HG03280 (cell line): ENCODE measurements around the gene EGFR.
"Not testable (repeated sequence)": the region's sequence is repeated elsewhere in the genome, so short reads cannot be mapped to it uniquely, and the experiment has no call there.

ENCODE experiments used
- ATAC-seq: cut with Tn5 transposase; IDR thresholded peaks from one replicate; pipeline ENCODE4 v1.9.1; 2021; ENCODE audit warnings: mild to moderate bottlenecking, moderate library complexity; ENCODE audit not compliant: unreplicated experiment

Gene EGFR

DNA sequence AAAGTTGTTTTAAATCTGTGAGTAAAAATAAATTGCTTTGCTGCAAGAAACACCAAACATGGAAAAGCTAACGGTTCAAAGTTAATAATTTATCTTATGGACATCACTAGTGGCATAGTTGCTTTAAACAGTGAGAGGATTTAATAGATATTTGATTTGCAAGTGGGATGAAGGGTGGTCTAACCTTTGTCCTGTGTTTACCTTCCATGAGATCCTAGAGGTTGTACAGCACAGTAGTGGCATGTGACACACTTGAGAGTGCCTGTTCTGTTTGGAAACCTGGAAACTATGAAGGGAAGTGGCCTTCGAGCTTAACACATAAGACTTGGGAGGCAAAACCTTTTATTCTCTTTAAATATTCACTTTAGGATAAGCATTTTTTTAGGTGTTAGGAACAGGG lies 16.0 kb downstream of the EGFR start:
- ATAC-seq, result no peak

DNA sequence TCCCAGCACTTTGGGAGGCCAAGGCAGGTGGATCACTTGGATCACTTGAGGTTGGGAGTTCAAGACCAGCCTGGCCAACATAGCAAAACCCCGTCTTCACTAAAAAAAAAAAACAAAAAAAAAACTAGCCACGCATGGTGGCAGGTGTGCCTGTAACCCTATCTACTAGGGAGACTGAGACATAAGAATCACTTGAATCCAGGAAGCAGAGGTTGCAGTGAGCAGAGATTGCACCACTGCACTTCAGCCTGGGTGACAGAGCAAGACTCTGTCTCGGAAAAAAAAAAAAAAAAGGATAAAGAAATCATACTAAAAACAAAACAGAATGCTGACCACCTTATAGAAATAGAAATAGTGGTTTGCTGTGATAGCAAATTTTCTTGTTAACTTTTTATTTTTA lies 16.6 kb downstream of the EGFR start:
- ATAC-seq, result not testable (repeated sequence)

- no peak for ATAC-seq
Observed at GRCh38 chr7:55036950-55037736, 18.3 kb downstream of the EGFR start.

GRCh38 chr7:55043691-55044370 lies 25.0 kb downstream of the EGFR start:
- ATAC-seq, result no peak

DNA sequence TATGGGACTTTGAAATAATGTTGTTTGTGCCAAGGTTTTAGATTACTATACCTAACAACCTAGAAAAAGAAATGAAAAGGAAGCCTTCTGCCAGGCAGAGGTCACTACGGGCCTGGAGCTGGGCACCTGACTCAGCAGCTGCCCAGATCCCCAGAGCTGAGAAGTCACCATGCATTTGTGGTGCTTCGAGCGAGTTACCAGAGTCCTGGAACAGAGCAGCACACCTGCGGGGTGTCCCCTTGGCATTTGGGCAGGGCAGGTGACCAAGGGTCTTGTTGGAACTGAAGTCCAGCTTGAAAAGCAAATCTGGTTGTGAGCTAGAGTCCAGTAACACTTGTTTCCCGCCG lies 25.5 kb downstream of the EGFR start:
- no peak for ATAC-seq

GRCh38 chr7:55044791-55045190 lies 26.0 kb downstream of the EGFR start:
- no peak for ATAC-seq

DNA sequence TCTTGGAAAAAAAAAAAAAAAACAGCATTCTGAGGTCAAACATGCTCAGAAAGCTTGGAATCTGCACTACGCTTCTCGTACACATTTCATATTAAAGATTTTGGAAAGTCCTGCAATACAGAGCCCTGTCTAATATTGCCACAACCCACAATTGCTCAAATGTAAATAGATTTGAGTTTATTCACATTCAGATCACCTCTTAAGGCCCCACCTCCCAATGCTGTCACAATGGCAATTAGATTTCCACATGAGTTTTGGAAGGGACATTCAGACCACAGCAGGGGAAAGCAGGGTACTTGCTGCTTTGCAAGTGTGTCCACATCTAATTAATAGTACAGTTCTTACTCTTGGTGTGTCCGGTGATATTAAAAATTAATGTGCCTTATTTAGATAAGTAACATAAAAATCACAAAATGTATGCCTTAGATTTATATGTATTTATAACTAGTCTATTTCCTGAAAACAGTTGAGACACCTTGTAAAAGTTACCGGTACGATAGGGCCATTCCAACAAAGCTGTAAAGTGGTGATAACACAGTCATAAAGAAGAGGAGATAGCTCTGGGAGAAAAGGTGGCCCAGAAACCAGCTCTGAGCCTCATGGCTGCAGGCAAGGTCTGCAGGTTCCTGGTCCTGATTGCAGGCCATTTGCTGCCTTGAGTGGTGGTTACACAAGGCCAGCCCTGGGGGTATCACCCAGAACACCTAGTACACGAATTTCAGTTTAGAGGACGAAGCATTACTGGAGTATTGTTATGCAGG lies 27.9 kb downstream of the EGFR start:
- ATAC-seq, result no peak

DNA sequence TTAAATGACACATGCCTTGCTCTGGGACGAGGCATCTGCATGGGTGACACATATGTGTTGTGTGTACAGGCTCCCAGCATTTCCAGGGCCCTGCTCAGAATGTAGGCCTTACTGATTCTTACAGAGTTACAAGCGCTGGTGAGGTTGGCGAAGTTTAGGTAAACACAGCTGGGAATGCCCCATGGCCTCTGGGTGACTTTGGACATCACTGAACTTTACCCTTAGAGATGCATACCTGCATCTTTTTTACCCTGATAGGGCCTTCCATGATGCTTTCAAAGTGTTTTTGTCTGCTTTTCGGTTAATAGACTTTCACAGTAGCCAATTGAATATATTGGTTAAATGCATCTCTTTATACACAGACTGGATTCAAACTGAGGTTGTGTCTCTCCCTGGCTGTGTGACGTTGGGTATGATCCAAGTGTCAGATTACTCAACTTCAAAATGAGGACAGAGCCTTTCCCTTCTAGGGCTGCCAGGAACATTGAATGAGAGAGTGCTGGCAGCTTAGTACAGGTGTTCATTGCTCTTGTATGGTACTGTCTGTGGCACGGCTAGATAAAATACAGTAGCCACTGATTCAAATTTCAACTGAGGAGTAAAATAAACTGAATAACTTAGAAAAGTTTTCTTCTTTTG lies 29.5 kb downstream of the EGFR start:
- ATAC-seq, result no peak

GRCh38 chr7:55050281-55050680 lies 31.5 kb downstream of the EGFR start:
- ATAC-seq, result no peak

- ATAC-seq, result no peak
Observed at GRCh38 chr7:55052081-55052480, 33.3 kb downstream of the EGFR start.

- no peak for ATAC-seq
Observed at GRCh38 chr7:55052741-55053427, 34.1 kb downstream of the EGFR start.

- ATAC-seq, result no peak
Observed at GRCh38 chr7:55053651-55054571, 35.1 kb downstream of the EGFR start.

- no peak for ATAC-seq
Observed at GRCh38 chr7:55054758-55055157, 35.9 kb downstream of the EGFR start.

DNA sequence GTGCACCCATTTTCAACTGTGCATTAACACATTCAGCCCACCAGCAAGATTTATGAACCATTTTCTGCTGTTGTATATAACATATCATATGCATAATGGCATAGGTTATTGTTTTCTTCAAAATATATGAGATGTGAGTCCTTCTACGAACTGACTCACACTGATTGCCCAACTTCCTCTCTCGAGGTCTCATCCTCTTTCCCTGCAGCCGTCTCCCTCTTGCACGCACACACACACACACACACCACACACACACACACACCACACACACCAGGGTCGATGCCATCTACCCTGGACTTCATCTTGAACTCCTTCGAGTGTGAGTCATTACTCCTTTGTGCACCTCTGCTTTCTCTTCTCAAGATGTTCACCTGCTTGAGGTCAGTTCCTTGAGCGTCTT lies 36.7 kb downstream of the EGFR start:
- no peak for ATAC-seq

GRCh38 chr7:55056068-55056467 lies 37.3 kb downstream of the EGFR start:
- ATAC-seq, result no peak

- no peak for ATAC-seq
Observed at GRCh38 chr7:55056577-55057480, 38.0 kb downstream of the EGFR start.

DNA sequence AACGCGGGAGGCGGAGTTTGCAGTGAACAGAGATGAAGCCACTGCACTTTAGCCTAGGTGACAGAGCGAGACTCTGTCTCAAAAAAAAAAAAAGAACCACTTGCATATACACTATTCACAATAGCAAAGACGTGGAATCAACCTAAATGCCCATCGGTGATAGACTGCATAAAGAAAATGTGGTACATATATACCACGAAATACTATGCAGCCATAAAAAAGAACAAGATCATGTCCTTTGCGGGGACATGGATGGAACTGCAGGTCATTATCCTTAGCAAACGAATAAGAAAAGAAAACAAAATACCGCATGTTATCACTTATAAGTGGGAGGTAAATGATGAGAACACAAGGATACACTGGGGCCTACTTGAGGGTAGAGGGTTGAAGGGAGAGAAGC lies 39.5 kb downstream of the EGFR start:
- ATAC-seq, result no peak

GRCh38 chr7:55059021-55059420 lies 40.2 kb downstream of the EGFR start:
- no peak for ATAC-seq

- ATAC-seq, result no peak
Observed at GRCh38 chr7:55060085-55060484, 41.3 kb downstream of the EGFR start.
